OCI-LY3 (cell line): ENCODE results near the gene GADD45GIP1.
"Not testable (repeated sequence)": the region's sequence is repeated elsewhere in the genome, so short reads cannot be mapped to it uniquely, and the experiment has no call there.

ENCODE experiments used
- H2AFZ ChIP-seq: fragments of 200-600, 300-600 bp; shearing (Covaris generic); 2 replicates; pipeline ENCODE4 v1.6.0; 2014; ENCODE audit warnings: antibody characterized with exemption, low read depth, low read length
- H3K27ac ChIP-seq: fragments of 200-600, 300-600 bp; sonication (generic); 2 replicates; pipeline ENCODE4 v1.5.1; 2014; ENCODE audit warnings: mild to moderate bottlenecking, low read length, moderate library complexity, mixed read lengths
- H3K27me3 ChIP-seq: fragments of 200-600, 300-600 bp; sonication (generic); 2 replicates; pipeline ENCODE4 v1.6.1; 2014; ENCODE audit warnings: low read depth, low read length, mixed read lengths
- H3K36me3 ChIP-seq: fragments of 200-600, 300-600 bp; sonication (generic); replicated peaks from 2 replicates; pipeline ENCODE3; 2014; ENCODE audit warnings: low read depth, low read length, mixed read lengths
- H3K4me1 ChIP-seq: fragments of 300-600, 200-600 bp; sonication (generic); 2 replicates; pipeline ENCODE4 v1.6.1; 2014; ENCODE audit warnings: low read length, mixed read lengths
- H3K4me2 ChIP-seq: fragments of 200-600, 300-600 bp; sonication (generic); 2 replicates; pipeline ENCODE4 v1.6.1; 2014; ENCODE audit warnings: low read length, mixed read lengths
- H3K4me3 ChIP-seq: fragments of 300-600, 200-600 bp; sonication (generic); 2 replicates; pipeline ENCODE4 v1.5.1; 2014; ENCODE audit warnings: antibody characterized with exemption, mild to moderate bottlenecking, low read length, moderate library complexity
- H3K79me2 ChIP-seq: fragments of 300-600, 200-600 bp; shearing (Covaris generic); 2 replicates; pipeline ENCODE4 v1.6.1; 2014; ENCODE audit warnings: mild to moderate bottlenecking, low read length, mixed read lengths
- H3K9ac ChIP-seq: fragments of 300-600, 200-600 bp; shearing (Covaris generic); 2 replicates; pipeline ENCODE4 v1.6.0; 2014; ENCODE audit warnings: mild to moderate bottlenecking, low read length, moderate library complexity
- H3K9me3 ChIP-seq: fragments of 200-600, 300-600 bp; shearing (Covaris generic); 2 replicates; pipeline ENCODE4 v1.6.1; 2014; ENCODE audit warnings: low read length, mixed read lengths; ENCODE audit not compliant: insufficient read depth
- H4K20me1 ChIP-seq: fragments of 200-600, 300-600 bp; sonication (generic); 2 replicates; pipeline ENCODE4 v1.6.1; 2016; ENCODE audit warnings: low read length, mixed read lengths; ENCODE audit not compliant: insufficient read depth
- CTCF ChIP-seq: fragments of 200-600, 300-600 bp; sonication (generic); IDR thresholded peaks from 2 replicates; pipeline ENCODE4 v1.5.1; 2014; ENCODE audit warnings: antibody characterized with exemption, low read length, low read depth
- EZH2phosphoT487 ChIP-seq: fragments of 200-600 bp; shearing (Covaris generic); IDR thresholded peaks from 2 replicates; pipeline ENCODE4 v1.6.1; 2018; ENCODE audit warnings: antibody characterized with exemption, mixed run types, low read depth

The GADD45GIP1 gene

GRCh38 chr19:12953799-12954611 lies 3.0 kb downstream of the GADD45GIP1 start:
- peak overlapping the region; percentile 62 for H3K4me2 ChIP-seq
- H3K4me3 ChIP-seq, result peak overlapping the region; percentile 37
- H3K36me3 ChIP-seq, result peaks cover 43% of the 10 kb centered on the region
- H4K20me1 ChIP-seq, result peaks cover 17% of the 10 kb centered on the region
- H3K79me2 ChIP-seq, result peaks cover 79% of the 10 kb centered on the region
- no peaks in the 10 kb centered on the region for H3K9me3 ChIP-seq
- TF ChIP-seq CTCF (no peak), EZH2phosphoT487 (no peak)
- no peak overlapping the region for H2AFZ ChIP-seq
- peaks cover 31% of the 10 kb centered on the region for H3K4me1 ChIP-seq
- H3K27me3 ChIP-seq, result no peaks in the 10 kb centered on the region
- peak overlapping the region; percentile 31 for H3K9ac ChIP-seq
- H3K27ac ChIP-seq, result peak overlapping the region; percentile 78

- TF ChIP-seq CTCF (no peak), EZH2phosphoT487 (no peak)
- Histone ChIP-seq H2AFZ (no peak overlapping the region), H4K20me1 (peaks cover 17% of the 10 kb centered on the region), H3K27me3 (no peaks in the 10 kb centered on the region), H3K79me2 (peaks cover 86% of the 10 kb centered on the region), H3K9me3 (no peaks in the 10 kb centered on the region), H3K4me2 (peak overlapping the region; percentile 62), H3K4me3 (no peak overlapping the region; the same call in 1 of the 2 replicates), H3K4me1 (peaks cover 31% of the 10 kb centered on the region), H3K27ac (peak overlapping the region; percentile 78), H3K36me3 (peaks cover 50% of the 10 kb centered on the region), H3K9ac (peak overlapping the region; percentile 31; the same call in 1 of the 2 replicates)
Observed at GRCh38 chr19:12953138-12953798, 3.8 kb downstream of the GADD45GIP1 start.

- no peak overlapping the region for H2AFZ ChIP-seq
- H3K27me3 ChIP-seq, result no peaks in the 10 kb centered on the region
- H3K4me2 ChIP-seq, result no peak overlapping the region
- TF ChIP-seq EZH2phosphoT487, result no peak
- no peak for TF ChIP-seq CTCF
- H3K36me3 ChIP-seq, result peaks cover 57% of the 10 kb centered on the region
- H3K9me3 ChIP-seq, result no peaks in the 10 kb centered on the region
- peaks cover 17% of the 10 kb centered on the region for H4K20me1 ChIP-seq
- no peak overlapping the region for H3K9ac ChIP-seq
- H3K27ac ChIP-seq, result no peak overlapping the region
- peaks cover 89% of the 10 kb centered on the region for H3K79me2 ChIP-seq
- no peak overlapping the region for H3K4me3 ChIP-seq
- peaks cover 31% of the 10 kb centered on the region for H3K4me1 ChIP-seq
Observed at GRCh38 chr19:12952488-12953137, 4.4 kb downstream of the GADD45GIP1 start.

- not testable (repeated sequence) for H3K9me3 ChIP-seq, H3K9ac ChIP-seq, H3K4me2 ChIP-seq, H3K27ac ChIP-seq, H3K27me3 ChIP-seq, H2AFZ ChIP-seq, H3K4me3 ChIP-seq
- H3K4me1 ChIP-seq, result peaks cover 37% of the 10 kb centered on the region
- H4K20me1 ChIP-seq, result peaks cover 17% of the 10 kb centered on the region
- H3K36me3 ChIP-seq, result peaks cover 62% of the 10 kb centered on the region
- H3K79me2 ChIP-seq, result peaks cover 89% of the 10 kb centered on the region
Observed at GRCh38 chr19:12952050-12952449, 5.0 kb downstream of the GADD45GIP1 start.
